CD4-positive, alpha-beta T cell (primary cell): ENCODE data around the gene KLHL24. TPM values are rescaled to one million over a fixed set of nuclear protein-coding genes. Genes with fewer than 3 reads are reported as not detected.

Source experiments
- ATAC-seq: fragments of 200-7000 bp; cut with Tn5 transposase; one replicate; pipeline ENCODE4 v1.10.0; 2022; ENCODE audit warnings: mild to moderate bottlenecking; ENCODE audit not compliant: poor library complexity
- CTCF ChIA-PET: fragments of 350-600 bp; sonication (Branson Sonifier 250); formaldehyde crosslinking; loops from one replicate; lab custom pipeline; 2021; ENCODE audit warnings: antibody characterized with exemption, inconsistent platforms; lab: Charles Lee
- POLR2A ChIA-PET: fragments of 350-600 bp; sonication (Branson Sonifier 250); formaldehyde crosslinking; loops from one replicate; lab custom pipeline; 2021; ENCODE audit warnings: antibody characterized with exemption, inconsistent platforms; lab: Charles Lee
- DNase-seq, 14 experiments: peaks; one replicate each; pipeline ENCODE4 v3.0.0-alpha.2; 2013 to 2020; ENCODE audit warnings: mixed read lengths in 2 of 14
- H3K27ac ChIP-seq, 2 donors: one replicate each; pipeline versions ENCODE4 v1.5.1 to v1.7.0; 2013; ENCODE audit warnings: low read length in 2 of 2, low read depth in 1 of 2, mild to moderate bottlenecking in 1 of 2
- H3K27me3 ChIP-seq, 2 experiments: 1 replicate in 1 of 2; 2 replicates in 1 of 2; pipeline versions ENCODE4 v1.6.1 to v1.7.0; 2013; ENCODE audit warnings: low read length in 2 of 2, control low read depth in 1 of 2, mild to moderate bottlenecking in 1 of 2, moderate library complexity in 1 of 2; ENCODE audit not compliant: insufficient read depth in 2 of 2, control insufficient read depth in 1 of 2
- H3K36me3 ChIP-seq: one replicate; pipeline ENCODE4 v1.6.1; 2013; ENCODE audit warnings: low read length, control low read depth; ENCODE audit not compliant: insufficient read depth
- H3K4me1 ChIP-seq: one replicate; pipeline ENCODE4 v1.6.1; 2013; ENCODE audit warnings: low read length, control low read depth; ENCODE audit not compliant: insufficient read depth
- H3K4me3 ChIP-seq: one replicate; pipeline ENCODE4 v1.5.1; 2013; ENCODE audit warnings: mild to moderate bottlenecking, low read length, moderate library complexity
- H3K9me3 ChIP-seq, 2 experiments: 1 replicate in 1 of 2; 2 replicates in 1 of 2; pipeline versions ENCODE4 v1.6.1 to v1.7.0; 2013; ENCODE audit warnings: low read length in 2 of 2, mild to moderate bottlenecking in 2 of 2, control low read depth in 1 of 2, moderate library complexity in 1 of 2; ENCODE audit not compliant: control insufficient read depth in 1 of 2, insufficient read depth in 1 of 2
- H3K27ac Mint-ChIP-seq: one replicate; pipeline ENCODE4 v1.8.0; 2020; ENCODE audit warnings: mixed read lengths
- H3K27me3 Mint-ChIP-seq: one replicate; pipeline ENCODE4 v1.8.0; 2021; ENCODE audit warnings: mixed read lengths
- H3K36me3 Mint-ChIP-seq: one replicate; pipeline ENCODE4 v1.8.0; 2021; ENCODE audit warnings: low read depth, mixed read lengths
- H3K4me1 Mint-ChIP-seq: one replicate; pipeline ENCODE4 v1.8.0; 2021; ENCODE audit warnings: low read depth, mixed read lengths
- H3K4me3 Mint-ChIP-seq: one replicate; pipeline ENCODE4 v1.8.0; 2020; ENCODE audit warnings: mild to moderate bottlenecking, mixed read lengths
- H3K9me3 Mint-ChIP-seq: one replicate; pipeline ENCODE4 v1.8.0; 2020; ENCODE audit warnings: mixed read lengths
- intact Hi-C, 2 experiments: fragments of 100-400 bp; cut with DNase I in 1 of 2; cut with micrococcal nuclease in 1 of 2; formaldehyde crosslinking; loops; one replicate each; pipeline versions ENCODE4 v1.15.1 to v1.9.0; 2023 to 2025; cut with DNase I, micrococcal nuclease
- total RNA-seq, 174 experiments: library from RNA in 2 of 174; stranded (reverse) in 2 of 174; gene quantifications; one replicate each; pipeline ENCODE4 v1.2.3 and lab custom pipeline; 2021 to 2026
- TF ChIP-seq, protein P1 (sequence below): fragments of 200-600 bp; IDR thresholded peaks from one replicate; pipeline ENCODE4 v1.8.0; 2022; ENCODE audit warnings: antibody characterized with exemption, mild to moderate bottlenecking

The KLHL24 gene
- total RNA-seq, 2 experiments from 2014 or later, result 190 to 191 TPM

DNA sequence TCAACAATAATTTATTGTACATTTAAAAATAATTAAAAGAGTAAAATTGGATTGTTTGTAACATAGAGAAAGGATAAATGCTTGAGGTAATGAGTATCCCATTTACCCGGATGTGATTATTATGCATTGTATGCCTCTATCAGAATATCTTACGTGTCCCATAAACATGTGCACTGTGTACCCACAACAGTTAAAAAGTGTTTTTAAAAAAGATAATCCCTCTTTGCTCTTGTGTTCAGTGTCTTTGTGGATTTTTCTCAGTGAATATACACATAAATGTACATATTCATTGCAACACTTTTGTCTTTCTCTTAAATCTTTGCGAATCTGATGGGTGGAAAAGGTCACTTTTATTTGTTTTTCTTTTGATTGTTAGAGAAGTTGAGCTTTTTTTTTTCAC is 82.6 kb downstream of the KLHL24 start:
- no peak overlapping the region for H3K4me3 ChIP-seq
- intact Hi-C loops, result no loop called here
- POLR2A ChIA-PET, result no interaction called here
- no peaks in the 10 kb centered on the region for H3K4me1 ChIP-seq
- DNase-seq (no peak), ATAC-seq (no peak)
- H3K36me3 Mint-ChIP-seq, result peaks cover 65% of the 10 kb centered on the region
- no peaks in the 10 kb centered on the region for H3K4me1 Mint-ChIP-seq
- H3K36me3 ChIP-seq, result peaks cover 49% of the 10 kb centered on the region
- no peaks in the 10 kb centered on the region for H3K27me3 Mint-ChIP-seq
- no peak overlapping the region for H3K27ac ChIP-seq
- no peak overlapping the region for H3K4me3 Mint-ChIP-seq
- no peaks in the 10 kb centered on the region for H3K27me3 ChIP-seq
- no peaks in the 10 kb centered on the region for H3K9me3 Mint-ChIP-seq
- no peak overlapping the region for H3K27ac Mint-ChIP-seq
- no peaks in the 10 kb centered on the region for H3K9me3 ChIP-seq
- CTCF ChIA-PET, result no interaction called here
- TF ChIP-seq, protein P1, sequence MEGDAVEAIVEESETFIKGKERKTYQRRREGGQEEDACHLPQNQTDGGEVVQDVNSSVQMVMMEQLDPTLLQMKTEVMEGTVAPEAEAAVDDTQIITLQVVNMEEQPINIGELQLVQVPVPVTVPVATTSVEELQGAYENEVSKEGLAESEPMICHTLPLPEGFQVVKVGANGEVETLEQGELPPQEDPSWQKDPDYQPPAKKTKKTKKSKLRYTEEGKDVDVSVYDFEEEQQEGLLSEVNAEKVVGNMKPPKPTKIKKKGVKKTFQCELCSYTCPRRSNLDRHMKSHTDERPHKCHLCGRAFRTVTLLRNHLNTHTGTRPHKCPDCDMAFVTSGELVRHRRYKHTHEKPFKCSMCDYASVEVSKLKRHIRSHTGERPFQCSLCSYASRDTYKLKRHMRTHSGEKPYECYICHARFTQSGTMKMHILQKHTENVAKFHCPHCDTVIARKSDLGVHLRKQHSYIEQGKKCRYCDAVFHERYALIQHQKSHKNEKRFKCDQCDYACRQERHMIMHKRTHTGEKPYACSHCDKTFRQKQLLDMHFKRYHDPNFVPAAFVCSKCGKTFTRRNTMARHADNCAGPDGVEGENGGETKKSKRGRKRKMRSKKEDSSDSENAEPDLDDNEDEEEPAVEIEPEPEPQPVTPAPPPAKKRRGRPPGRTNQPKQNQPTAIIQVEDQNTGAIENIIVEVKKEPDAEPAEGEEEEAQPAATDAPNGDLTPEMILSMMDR, result no peak

DNA sequence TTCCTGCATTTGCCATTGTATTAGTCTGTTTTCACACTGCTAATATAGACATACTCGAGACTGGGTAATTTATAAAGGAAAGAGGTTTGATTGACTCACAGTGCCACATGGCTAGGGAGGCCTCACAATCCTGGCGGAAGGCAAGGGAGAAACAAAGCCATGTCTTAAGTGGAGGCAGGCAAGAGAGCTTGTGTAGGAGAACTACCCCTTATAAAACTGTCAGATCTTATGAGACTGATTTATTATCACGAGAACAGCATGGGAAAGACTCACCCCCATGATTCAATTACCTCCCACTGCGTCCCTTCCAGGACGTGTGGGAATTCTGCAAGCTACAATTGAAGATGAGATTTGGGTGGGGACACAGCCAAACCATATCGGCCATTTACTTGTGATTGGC is 90.0 kb downstream of the KLHL24 start:
- no peaks in the 10 kb centered on the region for H3K9me3 ChIP-seq
- H3K27ac ChIP-seq, result no peak overlapping the region
- DNase-seq, result no peak
- ChIA-PET POLR2A (no interaction called here), CTCF (no interaction called here)
- Mint-ChIP-seq H3K27me3 (no peaks in the 10 kb centered on the region), H3K4me3 (no peak overlapping the region), H3K36me3 (peaks cover 90% of the 10 kb centered on the region), H3K4me1 (no peaks in the 10 kb centered on the region), H3K27ac (no peak overlapping the region), H3K9me3 (no peaks in the 10 kb centered on the region)
- H3K4me3 ChIP-seq, result no peak overlapping the region
- intact Hi-C loops, result no loop called here
- H3K36me3 ChIP-seq, result peaks cover 67% of the 10 kb centered on the region
- no peaks in the 10 kb centered on the region for H3K27me3 ChIP-seq
- H3K4me1 ChIP-seq, result no peaks in the 10 kb centered on the region
- TF ChIP-seq, protein P1, result no peak
- ATAC-seq, result no peak

DNA sequence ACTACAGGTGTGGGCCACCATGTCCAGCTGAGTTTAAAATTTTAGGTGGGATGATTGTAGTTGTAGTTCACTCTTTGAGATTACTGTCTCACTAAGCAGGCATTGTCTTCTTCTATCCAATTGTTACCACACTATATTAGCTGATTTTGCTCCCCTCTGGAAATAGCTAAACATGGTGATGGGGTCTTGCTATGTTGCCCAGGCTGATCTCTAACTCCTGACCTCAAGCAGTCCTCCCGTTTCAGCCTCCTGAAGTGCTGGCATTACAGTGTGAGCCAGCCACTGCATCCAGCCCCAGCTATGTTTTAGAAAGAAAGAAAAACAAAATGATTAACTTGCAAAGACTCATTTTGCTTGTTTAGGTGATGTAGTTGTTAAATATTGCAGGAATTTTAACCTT is 92.8 kb downstream of the KLHL24 start:
- H3K4me1 Mint-ChIP-seq, result no peaks in the 10 kb centered on the region
- ChIA-PET CTCF (no interaction called here), POLR2A (no interaction called here)
- H3K9me3 Mint-ChIP-seq, result no peaks in the 10 kb centered on the region
- TF ChIP-seq, protein P1, result no peak
- DNase-seq (no peak), ATAC-seq (no peak)
- H3K36me3 Mint-ChIP-seq, result peaks cover 84% of the 10 kb centered on the region
- peaks cover 62% of the 10 kb centered on the region for H3K36me3 ChIP-seq
- H3K4me3 ChIP-seq, result no peak overlapping the region
- H3K27ac Mint-ChIP-seq, result no peak overlapping the region
- no peak overlapping the region for H3K27ac ChIP-seq
- intact Hi-C loops, result no loop called here
- H3K27me3 ChIP-seq, result no peaks in the 10 kb centered on the region
- H3K9me3 ChIP-seq, result no peaks in the 10 kb centered on the region
- H3K4me1 ChIP-seq, result no peaks in the 10 kb centered on the region
- H3K27me3 Mint-ChIP-seq, result no peaks in the 10 kb centered on the region
- no peak overlapping the region for H3K4me3 Mint-ChIP-seq
